Measurements from ENCODE around the gene PFKL. TPM values are rescaled to one million over a fixed set of nuclear protein-coding genes. Genes with fewer than 3 reads are reported as not detected.

Gene PFKL
- total RNA-seq, 1 experiment from 2014 or later, result 67.5 TPM

DNA sequence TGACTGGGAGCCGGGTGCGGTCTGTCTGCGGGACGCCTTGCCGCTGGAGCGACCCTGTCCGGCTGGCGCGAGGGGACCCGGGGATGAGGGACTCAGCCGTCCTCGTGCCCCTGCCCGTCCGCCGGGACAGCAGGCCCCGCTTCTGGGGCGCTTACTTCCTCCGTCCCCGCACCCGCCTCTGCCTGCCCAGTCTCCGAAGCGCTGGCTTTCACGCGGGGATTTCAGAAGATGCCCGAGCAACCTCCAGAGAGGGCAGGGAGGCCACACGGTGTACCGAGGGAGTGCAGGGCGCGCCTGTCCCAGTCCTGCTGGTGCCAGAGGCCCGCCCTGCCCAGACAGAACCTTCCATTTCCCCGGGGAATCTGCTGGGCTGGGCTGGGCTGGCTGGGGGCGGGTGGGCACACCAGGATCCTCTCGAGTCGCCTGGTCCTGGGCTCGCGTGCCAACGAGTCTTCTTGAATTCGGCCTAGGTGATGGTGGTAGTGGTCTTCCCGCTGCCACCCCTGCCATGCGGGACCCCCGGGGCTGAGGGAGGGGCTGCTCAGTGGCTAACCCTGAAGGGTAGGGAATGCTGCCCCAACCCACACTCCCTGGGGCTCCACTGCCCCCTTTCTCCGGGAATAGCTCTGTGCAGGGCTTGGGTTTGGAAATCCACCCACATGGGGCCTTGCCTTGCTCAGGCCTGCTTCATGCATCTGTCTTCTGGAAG, 51.1 kb downstream of the PFKL start:
- Histone ChIP-seq H3K4me3 (no peak overlapping the region), H3K4me2 (no peak overlapping the region), H3K27me3 (ENCODE audit: insufficient read depth, low read depth) (peaks cover 23% of the 10 kb centered on the region), H3K27ac (no peak overlapping the region), H3K9me2 (ENCODE audit: insufficient read depth) (no peaks in the 10 kb centered on the region), H4K20me1 (ENCODE audit: insufficient read depth) (no peaks in the 10 kb centered on the region), H3K79me2 (ENCODE audit: low read depth) (no peaks in the 10 kb centered on the region), H3K9me3 (ENCODE audit: insufficient read depth, low read depth) (no peaks in the 10 kb centered on the region), H2AFZ (no peak overlapping the region), H3K36me3 (ENCODE audit: low read depth) (no peaks in the 10 kb centered on the region), H3K4me1 (replicated peaks; ENCODE audit: insufficient read depth) (no peaks in the 10 kb centered on the region), H3F3A (ENCODE audit: insufficient read depth, low read depth) (no peaks in the 10 kb centered on the region)
- no TSS peak for BruUV-seq (replicated peaks)
- ChIA-PET POLR2A (ENCODE audit: unreplicated experiment) (no interaction called here), CTCF (no interaction called here)
- DNase-seq, result no peak
- intact Hi-C loops (cut with micrococcal nuclease; ENCODE audit: unreplicated experiment), result no loop called here
- TF ChIP-seq, protein P1, sequence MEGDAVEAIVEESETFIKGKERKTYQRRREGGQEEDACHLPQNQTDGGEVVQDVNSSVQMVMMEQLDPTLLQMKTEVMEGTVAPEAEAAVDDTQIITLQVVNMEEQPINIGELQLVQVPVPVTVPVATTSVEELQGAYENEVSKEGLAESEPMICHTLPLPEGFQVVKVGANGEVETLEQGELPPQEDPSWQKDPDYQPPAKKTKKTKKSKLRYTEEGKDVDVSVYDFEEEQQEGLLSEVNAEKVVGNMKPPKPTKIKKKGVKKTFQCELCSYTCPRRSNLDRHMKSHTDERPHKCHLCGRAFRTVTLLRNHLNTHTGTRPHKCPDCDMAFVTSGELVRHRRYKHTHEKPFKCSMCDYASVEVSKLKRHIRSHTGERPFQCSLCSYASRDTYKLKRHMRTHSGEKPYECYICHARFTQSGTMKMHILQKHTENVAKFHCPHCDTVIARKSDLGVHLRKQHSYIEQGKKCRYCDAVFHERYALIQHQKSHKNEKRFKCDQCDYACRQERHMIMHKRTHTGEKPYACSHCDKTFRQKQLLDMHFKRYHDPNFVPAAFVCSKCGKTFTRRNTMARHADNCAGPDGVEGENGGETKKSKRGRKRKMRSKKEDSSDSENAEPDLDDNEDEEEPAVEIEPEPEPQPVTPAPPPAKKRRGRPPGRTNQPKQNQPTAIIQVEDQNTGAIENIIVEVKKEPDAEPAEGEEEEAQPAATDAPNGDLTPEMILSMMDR (conservative IDR thresholded peaks at IDR 0.05), result no peak
- no peak for TF ChIP-seq EZH2 (IDR thresholded peaks at IDR 0.05; ENCODE audit: low read depth)

DNA sequence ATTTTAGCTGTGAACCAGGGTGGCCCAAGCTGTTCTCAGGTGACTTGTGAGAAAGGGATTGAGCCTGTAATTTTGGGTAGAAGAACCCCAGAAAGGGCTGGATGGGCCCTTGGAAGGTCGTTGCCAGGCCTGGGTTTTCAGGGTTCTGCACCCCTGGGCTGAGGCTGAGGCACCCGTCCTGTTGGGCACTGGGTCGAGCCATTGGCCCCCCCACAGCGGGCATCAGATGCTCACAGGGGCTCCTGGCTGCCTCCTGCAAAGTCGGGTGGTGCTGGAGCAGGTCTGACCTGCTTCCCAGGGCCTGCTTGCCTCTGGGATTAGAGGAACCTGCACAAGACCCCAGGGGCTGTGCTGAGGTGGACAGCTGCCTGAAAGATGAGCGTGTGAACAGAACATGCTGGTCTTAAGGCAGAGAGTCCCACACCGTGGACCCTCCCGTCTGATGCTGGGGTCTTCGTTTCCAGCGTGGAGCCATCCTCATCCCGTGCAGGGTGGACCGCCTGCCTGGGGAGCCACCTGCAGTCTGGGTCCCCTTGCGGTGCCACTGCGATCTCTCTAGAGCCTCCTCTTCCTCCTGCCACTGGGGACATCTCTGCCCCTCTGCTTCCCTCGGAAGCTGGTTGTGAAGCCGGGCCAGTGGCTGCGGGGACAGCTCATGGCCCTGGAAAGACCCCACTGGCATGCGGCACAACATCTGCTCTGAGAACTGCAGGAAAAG, 51.8 kb downstream of the PFKL start:
- H3K36me3 ChIP-seq (ENCODE audit: low read depth), result no peaks in the 10 kb centered on the region
- no TSS peak for BruUV-seq (replicated peaks)
- CTCF ChIA-PET, result no interaction called here
- H3K9me2 ChIP-seq (ENCODE audit: insufficient read depth), result no peaks in the 10 kb centered on the region
- TF ChIP-seq, protein P1 (conservative IDR thresholded peaks at IDR 0.05), result no peak
- TF ChIP-seq EZH2 (IDR thresholded peaks at IDR 0.05; ENCODE audit: low read depth), result no peak
- H3K4me2 ChIP-seq, result no peak overlapping the region
- H3K79me2 ChIP-seq (ENCODE audit: low read depth), result no peaks in the 10 kb centered on the region
- H3K27me3 ChIP-seq (ENCODE audit: insufficient read depth, low read depth), result peaks cover 24% of the 10 kb centered on the region
- H3F3A ChIP-seq (ENCODE audit: insufficient read depth, low read depth), result no peaks in the 10 kb centered on the region
- intact Hi-C loops (cut with micrococcal nuclease; ENCODE audit: unreplicated experiment), result no loop called here
- H3K9me3 ChIP-seq (ENCODE audit: insufficient read depth, low read depth), result no peaks in the 10 kb centered on the region
- no peak for DNase-seq
- H3K27ac ChIP-seq, result no peak overlapping the region
- H2AFZ ChIP-seq, result no peak overlapping the region
- H3K4me3 ChIP-seq, result no peak overlapping the region
- no peaks in the 10 kb centered on the region for H4K20me1 ChIP-seq (ENCODE audit: insufficient read depth)
- no peaks in the 10 kb centered on the region for H3K4me1 ChIP-seq (replicated peaks; ENCODE audit: insufficient read depth)
- POLR2A ChIA-PET (ENCODE audit: unreplicated experiment), result no interaction called here

DNA sequence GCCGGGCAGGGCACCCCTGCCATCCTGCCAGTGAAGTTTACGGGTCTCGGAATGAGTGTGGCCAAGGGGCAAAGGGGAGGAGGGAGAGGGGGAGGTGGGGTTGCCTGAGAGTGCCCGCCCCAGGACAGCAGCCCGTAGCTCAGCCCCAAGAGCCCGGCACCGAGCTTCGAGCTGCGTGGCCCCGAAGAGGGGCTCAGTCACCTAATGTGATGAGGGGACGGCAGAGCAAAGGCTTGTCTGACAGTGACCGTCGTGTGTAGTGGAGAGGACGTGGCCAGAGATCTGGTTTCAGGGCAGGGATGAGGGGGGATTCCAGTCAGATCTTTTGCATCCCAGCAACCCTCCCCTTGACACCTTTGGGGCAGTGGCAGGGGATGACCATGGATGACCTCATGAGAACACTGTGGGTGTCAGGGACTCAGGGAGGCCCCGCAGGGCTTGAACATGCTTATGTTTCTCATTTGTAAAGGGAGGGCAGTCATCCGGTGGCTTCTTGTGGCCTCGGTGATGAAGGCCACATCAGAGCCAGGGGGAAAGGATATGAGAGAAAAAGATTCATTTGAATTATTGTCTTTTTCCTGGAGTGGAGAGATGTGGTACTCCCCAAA, 52.5 kb downstream of the PFKL start:
- CTCF ChIA-PET, result no interaction called here
- POLR2A ChIA-PET (ENCODE audit: unreplicated experiment), result no interaction called here
- Histone ChIP-seq H3K79me2 (ENCODE audit: low read depth) (no peaks in the 10 kb centered on the region), H3K27ac (no peak overlapping the region), H3K27me3 (ENCODE audit: insufficient read depth, low read depth) (peaks cover 27% of the 10 kb centered on the region), H3K36me3 (ENCODE audit: low read depth) (no peaks in the 10 kb centered on the region), H3K4me1 (replicated peaks; ENCODE audit: insufficient read depth) (no peaks in the 10 kb centered on the region), H4K20me1 (ENCODE audit: insufficient read depth) (no peaks in the 10 kb centered on the region), H3K4me3 (no peak overlapping the region), H3K9me2 (ENCODE audit: insufficient read depth) (no peaks in the 10 kb centered on the region), H2AFZ (no peak overlapping the region), H3K4me2 (no peak overlapping the region), H3K9me3 (ENCODE audit: insufficient read depth, low read depth) (no peaks in the 10 kb centered on the region), H3F3A (ENCODE audit: insufficient read depth, low read depth) (no peaks in the 10 kb centered on the region)
- DNase-seq, result no peak
- intact Hi-C loops (cut with micrococcal nuclease; ENCODE audit: unreplicated experiment), result no loop called here
- TF ChIP-seq, protein P1 (conservative IDR thresholded peaks at IDR 0.05), result no peak
- no TSS peak for BruUV-seq (replicated peaks)

Measured in PC-9 (cell line).